Fibroblast of lung (primary cell): ENCODE data around the gene OGFOD3.

Experiments used
- EZH2 ChIP-seq: IDR thresholded peaks from 2 replicates; pipeline ENCODE4 v1.5.1; 2012; ENCODE audit warnings: low read length, control low read depth, mild to moderate bottlenecking; ENCODE audit errors: missing control alignments
- TF ChIP-seq, protein P1 (sequence below), 2 donors: IDR thresholded peaks in 1 of 2; conservative IDR thresholded peaks in 1 of 2; 1 replicate in 1 of 2; 2 replicates in 1 of 2; pipeline ENCODE4 v1.5.1; 2011 to 2012; ENCODE audit warnings: low read length in 2 of 2, control low read depth in 1 of 2, inconsistent platforms in 1 of 2, low read depth in 1 of 2, mild to moderate bottlenecking in 1 of 2

DNA sequence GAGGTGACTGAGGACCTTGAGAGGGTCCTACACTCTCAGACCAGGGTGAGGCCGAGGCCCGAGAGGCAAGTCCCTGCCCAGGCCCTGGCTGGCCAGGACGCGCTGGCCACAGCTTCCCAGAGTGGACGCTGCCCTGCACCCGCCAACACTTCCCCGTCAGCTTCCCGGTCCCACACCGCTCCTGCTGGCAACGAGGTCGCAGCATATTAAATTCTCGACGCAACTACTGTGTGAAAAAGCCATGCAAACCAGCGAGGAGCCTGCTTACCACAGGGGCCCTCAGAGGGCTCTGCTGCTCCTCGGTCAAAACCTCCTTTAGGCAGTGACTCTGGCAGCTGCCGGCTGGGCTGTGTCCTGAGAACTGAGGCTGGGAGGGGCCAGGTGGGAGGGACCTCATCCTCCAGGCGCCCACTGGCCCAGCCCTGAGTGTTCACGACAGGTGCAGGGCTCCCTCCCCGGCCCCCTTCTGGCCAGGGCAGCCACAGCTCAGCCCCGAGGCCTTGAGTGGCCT, 61.5 kb downstream of the OGFOD3 start:
- TF ChIP-seq, protein P1, sequence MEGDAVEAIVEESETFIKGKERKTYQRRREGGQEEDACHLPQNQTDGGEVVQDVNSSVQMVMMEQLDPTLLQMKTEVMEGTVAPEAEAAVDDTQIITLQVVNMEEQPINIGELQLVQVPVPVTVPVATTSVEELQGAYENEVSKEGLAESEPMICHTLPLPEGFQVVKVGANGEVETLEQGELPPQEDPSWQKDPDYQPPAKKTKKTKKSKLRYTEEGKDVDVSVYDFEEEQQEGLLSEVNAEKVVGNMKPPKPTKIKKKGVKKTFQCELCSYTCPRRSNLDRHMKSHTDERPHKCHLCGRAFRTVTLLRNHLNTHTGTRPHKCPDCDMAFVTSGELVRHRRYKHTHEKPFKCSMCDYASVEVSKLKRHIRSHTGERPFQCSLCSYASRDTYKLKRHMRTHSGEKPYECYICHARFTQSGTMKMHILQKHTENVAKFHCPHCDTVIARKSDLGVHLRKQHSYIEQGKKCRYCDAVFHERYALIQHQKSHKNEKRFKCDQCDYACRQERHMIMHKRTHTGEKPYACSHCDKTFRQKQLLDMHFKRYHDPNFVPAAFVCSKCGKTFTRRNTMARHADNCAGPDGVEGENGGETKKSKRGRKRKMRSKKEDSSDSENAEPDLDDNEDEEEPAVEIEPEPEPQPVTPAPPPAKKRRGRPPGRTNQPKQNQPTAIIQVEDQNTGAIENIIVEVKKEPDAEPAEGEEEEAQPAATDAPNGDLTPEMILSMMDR (conservative IDR thresholded peaks at IDR 0.05 in 1 of 2, IDR thresholded peaks at IDR 0.05 in 1 of 2; ENCODE audit: low read depth in 1 of 2, low read length in 2 of 2): no peak
- no peak for TF ChIP-seq EZH2
